RWPE2 (cell line): ENCODE measurements around the gene HYI.

ENCODE experiments used
- ATAC-seq: fragments of 200-7000 bp; cut with Tn5 transposase; 3 replicates; pipeline ENCODE4 v1.9.1; 2021; ENCODE audit warnings: low read depth
- DNase-seq: peaks from one replicate; pipeline ENCODE4 v3.0.0-alpha.2; 2020; ENCODE audit warnings: low spot score
- H3K27ac ChIP-seq: fragments of 450-650 bp; 2 replicates; pipeline ENCODE4 v1.5.1; 2017; ENCODE audit warnings: mild to moderate bottlenecking; ENCODE audit not compliant: poor library complexity, severe bottlenecking
- H3K27me3 ChIP-seq: fragments of 250-450 bp; sonication (Bioruptor Pico); 2 replicates; pipeline ENCODE4 v1.5.1; 2021; ENCODE audit warnings: mild to moderate bottlenecking, moderate library complexity; ENCODE audit not compliant: insufficient read depth, poor library complexity, severe bottlenecking
- H3K36me3 ChIP-seq: fragments of 250-450 bp; sonication (Bioruptor Pico); 2 replicates; pipeline ENCODE4 v1.5.1; 2020; ENCODE audit warnings: low read depth, mild to moderate bottlenecking, moderate library complexity
- H3K4me1 ChIP-seq: fragments of 250-450 bp; sonication (Bioruptor Pico); 2 replicates; pipeline ENCODE4 v1.5.1; 2021; ENCODE audit warnings: mild to moderate bottlenecking, moderate library complexity; ENCODE audit not compliant: insufficient read depth, poor library complexity, severe bottlenecking
- H3K4me3 ChIP-seq: fragments of 250-450 bp; sonication (Bioruptor Pico); 2 replicates; pipeline ENCODE4 v1.5.1; 2021; ENCODE audit warnings: mild to moderate bottlenecking, moderate library complexity; ENCODE audit not compliant: severe bottlenecking
- H3K9me3 ChIP-seq: fragments of 250-450 bp; sonication (Bioruptor Pico); 2 replicates; pipeline ENCODE4 v1.5.1; 2021; ENCODE audit warnings: mild to moderate bottlenecking, moderate library complexity; ENCODE audit not compliant: severe bottlenecking
- CTCF ChIP-seq: fragments of 450-650 bp; IDR thresholded peaks from one replicate; pipeline ENCODE4 v1.5.1; 2017; ENCODE audit warnings: mild to moderate bottlenecking, moderate library complexity; ENCODE audit not compliant: poor library complexity, severe bottlenecking

Gene HYI

GRCh38 chr1:43451701-43452532 is 1.8 kb downstream of the HYI start:
- H3K9me3 ChIP-seq, result no peaks in the 10 kb centered on the region
- peaks cover 16% of the 10 kb centered on the region for H3K4me1 ChIP-seq
- ATAC-seq (no peak), DNase-seq (no peak)
- peaks cover 52% of the 10 kb centered on the region for H3K36me3 ChIP-seq
- no peak for TF ChIP-seq CTCF
- no peaks in the 10 kb centered on the region for H3K27me3 ChIP-seq
- H3K27ac ChIP-seq, result peak overlapping the region; percentile 98
- H3K4me3 ChIP-seq, result no peak overlapping the region

- no peak overlapping the region for H3K4me3 ChIP-seq
- no peak for DNase-seq
- ATAC-seq, result no peak
- TF ChIP-seq CTCF, result no peak
- H3K27me3 ChIP-seq, result no peaks in the 10 kb centered on the region
- H3K36me3 ChIP-seq, result peaks cover 59% of the 10 kb centered on the region
- peaks cover 16% of the 10 kb centered on the region for H3K4me1 ChIP-seq
- peak overlapping the region; percentile 98 for H3K27ac ChIP-seq
- no peaks in the 10 kb centered on the region for H3K9me3 ChIP-seq
These were observed 2.6 kb downstream of the HYI start for GRCh38 chr1:43451157-43451591.

GRCh38 chr1:43450251-43450941 is 3.3 kb downstream of the HYI start:
- no peak for TF ChIP-seq CTCF
- ATAC-seq (no peak), DNase-seq (no peak)
- Histone ChIP-seq H3K4me1 (peaks cover 16% of the 10 kb centered on the region), H3K27ac (peak overlapping the region; percentile 98), H3K4me3 (no peak overlapping the region), H3K9me3 (no peaks in the 10 kb centered on the region), H3K36me3 (peaks cover 67% of the 10 kb centered on the region), H3K27me3 (no peaks in the 10 kb centered on the region)

- peaks cover 10% of the 10 kb centered on the region for H3K4me1 ChIP-seq
- DNase-seq (no peak), ATAC-seq (no peak)
- H3K4me3 ChIP-seq, result no peak overlapping the region
- TF ChIP-seq CTCF, result no peak
- H3K9me3 ChIP-seq, result no peaks in the 10 kb centered on the region
- peak overlapping the region; percentile 98 for H3K27ac ChIP-seq
- H3K36me3 ChIP-seq, result peaks cover 69% of the 10 kb centered on the region
- H3K27me3 ChIP-seq, result no peaks in the 10 kb centered on the region
These were observed 4.0 kb downstream of the HYI start for GRCh38 chr1:43449708-43450069.
